GM12878 (cell line): ENCODE measurements around the gene TK1. TPM values are rescaled to one million over a fixed set of nuclear protein-coding genes. Genes with fewer than 3 reads are reported as not detected.

Source experiments
- BCL11A ChIP-seq: IDR thresholded peaks from 2 replicates; pipeline ENCODE4 v1.6.1; 2011; ENCODE audit warnings: low read depth, low read length
- EED ChIP-seq: sonication (generic); IDR thresholded peaks from 2 replicates; pipeline ENCODE4 v1.6.1; 2016; ENCODE audit warnings: antibody characterized with exemption, low read depth
- ESRRA ChIP-seq: IDR thresholded peaks from 2 replicates; pipeline ENCODE4 v1.6.1; 2012; ENCODE audit warnings: mild to moderate bottlenecking, low read length, improper control_type of control experiment
- HCFC1 ChIP-seq: fragments of 150-350 bp; IDR thresholded peaks from 2 replicates; pipeline ENCODE4 v1.6.1; 2014; ENCODE audit warnings: low read length
- IKZF1 ChIP-seq: fragments of 450-650 bp; conservative IDR thresholded peaks from 2 replicates; pipeline ENCODE4 v1.6.1; 2017; ENCODE audit warnings: antibody characterized with exemption, mild to moderate bottlenecking
- MEF2A ChIP-seq: IDR thresholded peaks from 2 replicates; pipeline ENCODE4 v1.6.1; 2011; ENCODE audit warnings: low read depth, mild to moderate bottlenecking, low read length, moderate library complexity; ENCODE audit not compliant: insufficient read depth
- MTA3 ChIP-seq: IDR thresholded peaks from 2 replicates; pipeline ENCODE4 v1.6.1; 2012; ENCODE audit warnings: low read length, inconsistent platforms, borderline replicate concordance
- NBN ChIP-seq: fragments of 450-650 bp; IDR thresholded peaks from 2 replicates; pipeline ENCODE4 v1.6.1; 2016
- NR2F1 ChIP-seq: fragments of 450-650 bp; conservative IDR thresholded peaks from 2 replicates; pipeline ENCODE4 v1.6.1; 2017; ENCODE audit warnings: mild to moderate bottlenecking
- POLR2A ChIP-seq: IDR thresholded peaks from 2 replicates; pipeline ENCODE4 v1.6.1; 2011; ENCODE audit warnings: low read depth, mild to moderate bottlenecking, low read length
- SPI1 ChIP-seq: IDR thresholded peaks from 2 replicates; pipeline ENCODE4 v1.6.1; 2011; ENCODE audit warnings: low read depth, mild to moderate bottlenecking, low read length, moderate library complexity, borderline replicate concordance; ENCODE audit not compliant: insufficient read depth
- ZZZ3 ChIP-seq: IDR thresholded peaks from 2 replicates; pipeline ENCODE4 v1.6.1; 2011; ENCODE audit warnings: low read depth; ENCODE audit not compliant: control insufficient read depth, insufficient read length
- polyA plus RNA-seq, 11 experiments: library from polyadenylated mRNA; depleted of rRNA in 4 of 11; unstranded in 6 of 11; stranded (reverse) in 5 of 11; fragments of >200 nt; fragmentation: Nextera tagmentation in 4 of 11; fragmentation: Illumina TruSeq in 1 of 11; extraction: Ambion mirVana in 4 of 11; extraction: Trizol in 1 of 11; gene quantifications; 1 replicate in 1 of 11; 2 replicates in 10 of 11; pipeline versions ENCODE4 v1.2.1 to v1.2.3, GENCODE V29; 2011 to 2016; ENCODE audit warnings: inconsistent platforms in 2 of 11, missing spikeins in 2 of 11, low read depth in 1 of 11
- total RNA-seq, 4 experiments: library from RNA; depleted of rRNA in 3 of 4; stranded (reverse); fragments of >200 nt in 3 of 4; fragmentation: Illumina TruSeq in 1 of 4; extraction: Trizol in 1 of 4; gene quantifications; 2 replicates each; pipeline versions ENCODE4 v1.2.1 to v1.2.3, GENCODE V29; 2013 to 2021
- TF ChIP-seq, protein P1 (sequence below): fragments of 450-650 bp; IDR thresholded peaks from 2 replicates; pipeline ENCODE4 v1.6.1; 2017; ENCODE audit warnings: low read depth, mild to moderate bottlenecking, moderate library complexity
- TF ChIP-seq, protein P2 (sequence below), 3 experiments: IDR thresholded peaks in 2 of 3; conservative IDR thresholded peaks in 1 of 3; 2 replicates each; pipeline ENCODE4 v1.5.1; 2011; ENCODE audit warnings: low read depth in 3 of 3, low read length in 3 of 3, mild to moderate bottlenecking in 3 of 3, control low read depth in 2 of 3, moderate library complexity in 2 of 3, inconsistent platforms in 1 of 3, mixed read lengths in 1 of 3; ENCODE audit not compliant: control insufficient read depth in 2 of 3, insufficient read depth in 1 of 3; ENCODE audit errors: extremely low read depth in 1 of 3
- TF ChIP-seq, protein P3 (sequence below): IDR thresholded peaks from 2 replicates; pipeline ENCODE4 v1.6.1; 2011; ENCODE audit warnings: borderline replicate concordance, low read depth, mild to moderate bottlenecking, moderate library complexity, low read length; ENCODE audit not compliant: insufficient read depth, poor library complexity, severe bottlenecking
- TF ChIP-seq, protein P4 (sequence below): fragments of 450-650 bp; IDR thresholded peaks from 2 replicates; pipeline ENCODE4 v1.6.1; 2017; ENCODE audit warnings: borderline replicate concordance
- TF ChIP-seq, protein P5 (sequence below): IDR thresholded peaks from 2 replicates; pipeline ENCODE4 v1.6.1; 2011; ENCODE audit warnings: low read depth, low read length, improper control_type of control experiment, borderline replicate concordance
- TF ChIP-seq, protein P6 (sequence below): fragments of 450-650 bp; IDR thresholded peaks from 2 replicates; pipeline ENCODE4 v1.6.1; 2017; ENCODE audit warnings: mild to moderate bottlenecking, moderate library complexity

TK1 gene
- total and polyA plus RNA-seq, 10 of the 15 experiments (the other 5 are each of a cell fraction or from before 2014, with no cell fraction given): 4.6 to 175 (median 77.9) TPM

DNA sequence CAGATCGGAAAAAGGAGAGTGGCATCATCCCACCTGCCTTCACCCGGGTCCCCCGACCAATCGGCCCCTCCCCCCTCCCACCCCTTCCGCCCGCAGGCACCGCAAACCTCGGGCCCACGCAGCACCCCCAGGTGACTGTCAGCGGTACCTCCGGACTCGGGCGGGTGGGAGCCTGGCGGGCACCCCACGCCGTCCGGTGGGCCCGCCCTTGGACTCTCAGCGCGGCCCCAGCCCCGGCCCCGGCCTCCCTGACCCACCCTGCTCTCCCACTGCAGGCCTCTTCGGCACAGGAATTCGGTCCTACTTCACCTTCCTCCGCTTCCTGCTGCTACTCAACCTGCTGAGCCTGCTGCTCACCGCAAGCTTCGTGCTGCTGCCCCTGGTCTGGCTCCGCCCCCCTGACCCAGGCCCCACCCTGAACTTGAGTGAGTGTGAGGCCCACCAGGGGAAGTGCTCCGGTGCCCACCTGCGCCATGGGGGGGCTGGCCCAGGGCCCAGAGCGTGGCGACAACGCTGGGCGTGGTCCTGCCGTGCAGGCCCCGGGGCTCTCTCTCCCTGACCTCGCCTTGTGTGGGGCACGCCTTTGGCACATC, 54.7 kb downstream of the TK1 start (continued):
- TF ChIP-seq, protein P1, sequence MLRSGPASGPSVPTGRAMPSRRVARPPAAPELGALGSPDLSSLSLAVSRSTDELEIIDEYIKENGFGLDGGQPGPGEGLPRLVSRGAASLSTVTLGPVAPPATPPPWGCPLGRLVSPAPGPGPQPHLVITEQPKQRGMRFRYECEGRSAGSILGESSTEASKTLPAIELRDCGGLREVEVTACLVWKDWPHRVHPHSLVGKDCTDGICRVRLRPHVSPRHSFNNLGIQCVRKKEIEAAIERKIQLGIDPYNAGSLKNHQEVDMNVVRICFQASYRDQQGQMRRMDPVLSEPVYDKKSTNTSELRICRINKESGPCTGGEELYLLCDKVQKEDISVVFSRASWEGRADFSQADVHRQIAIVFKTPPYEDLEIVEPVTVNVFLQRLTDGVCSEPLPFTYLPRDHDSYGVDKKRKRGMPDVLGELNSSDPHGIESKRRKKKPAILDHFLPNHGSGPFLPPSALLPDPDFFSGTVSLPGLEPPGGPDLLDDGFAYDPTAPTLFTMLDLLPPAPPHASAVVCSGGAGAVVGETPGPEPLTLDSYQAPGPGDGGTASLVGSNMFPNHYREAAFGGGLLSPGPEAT: peak; percentile 40; the same call in 1 of the 2 replicates
- TF ChIP-seq, protein P2, sequence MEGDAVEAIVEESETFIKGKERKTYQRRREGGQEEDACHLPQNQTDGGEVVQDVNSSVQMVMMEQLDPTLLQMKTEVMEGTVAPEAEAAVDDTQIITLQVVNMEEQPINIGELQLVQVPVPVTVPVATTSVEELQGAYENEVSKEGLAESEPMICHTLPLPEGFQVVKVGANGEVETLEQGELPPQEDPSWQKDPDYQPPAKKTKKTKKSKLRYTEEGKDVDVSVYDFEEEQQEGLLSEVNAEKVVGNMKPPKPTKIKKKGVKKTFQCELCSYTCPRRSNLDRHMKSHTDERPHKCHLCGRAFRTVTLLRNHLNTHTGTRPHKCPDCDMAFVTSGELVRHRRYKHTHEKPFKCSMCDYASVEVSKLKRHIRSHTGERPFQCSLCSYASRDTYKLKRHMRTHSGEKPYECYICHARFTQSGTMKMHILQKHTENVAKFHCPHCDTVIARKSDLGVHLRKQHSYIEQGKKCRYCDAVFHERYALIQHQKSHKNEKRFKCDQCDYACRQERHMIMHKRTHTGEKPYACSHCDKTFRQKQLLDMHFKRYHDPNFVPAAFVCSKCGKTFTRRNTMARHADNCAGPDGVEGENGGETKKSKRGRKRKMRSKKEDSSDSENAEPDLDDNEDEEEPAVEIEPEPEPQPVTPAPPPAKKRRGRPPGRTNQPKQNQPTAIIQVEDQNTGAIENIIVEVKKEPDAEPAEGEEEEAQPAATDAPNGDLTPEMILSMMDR (IDR thresholded peaks at IDR 0.05 in 2 of 3, conservative IDR thresholded peaks at IDR 0.05 in 1 of 3; ENCODE audit: control insufficient read depth in 2 of 3, extremely low read depth in 1 of 3, insufficient read depth in 1 of 3, low read depth in 3 of 3, low read length in 3 of 3): 0 out of 6 replicates have a peak, but pooled peaks of 1 of the 3 experiments have one; percentile 1
- peak; percentile 57 for TF ChIP-seq SPI1
- TF ChIP-seq, protein P3, sequence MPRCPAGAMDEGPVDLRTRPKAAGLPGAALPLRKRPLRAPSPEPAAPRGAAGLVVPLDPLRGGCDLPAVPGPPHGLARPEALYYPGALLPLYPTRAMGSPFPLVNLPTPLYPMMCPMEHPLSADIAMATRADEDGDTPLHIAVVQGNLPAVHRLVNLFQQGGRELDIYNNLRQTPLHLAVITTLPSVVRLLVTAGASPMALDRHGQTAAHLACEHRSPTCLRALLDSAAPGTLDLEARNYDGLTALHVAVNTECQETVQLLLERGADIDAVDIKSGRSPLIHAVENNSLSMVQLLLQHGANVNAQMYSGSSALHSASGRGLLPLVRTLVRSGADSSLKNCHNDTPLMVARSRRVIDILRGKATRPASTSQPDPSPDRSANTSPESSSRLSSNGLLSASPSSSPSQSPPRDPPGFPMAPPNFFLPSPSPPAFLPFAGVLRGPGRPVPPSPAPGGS: peak; percentile 30
- TF ChIP-seq ESRRA: no peak
- TF ChIP-seq MTA3: no peak
- TF ChIP-seq POLR2A: peak; percentile 73
- TF ChIP-seq HCFC1: no peak
- TF ChIP-seq NR2F1: peak; percentile 67; the same call in 1 of the 2 replicates
- peak; percentile 40; the same call in 1 of the 2 replicates for TF ChIP-seq EED
- 0 out of 2 replicates have a peak, but pooled peaks have one; percentile 25 for TF ChIP-seq MEF2A
- TF ChIP-seq BCL11A: no peak
- TF ChIP-seq, protein P4, sequence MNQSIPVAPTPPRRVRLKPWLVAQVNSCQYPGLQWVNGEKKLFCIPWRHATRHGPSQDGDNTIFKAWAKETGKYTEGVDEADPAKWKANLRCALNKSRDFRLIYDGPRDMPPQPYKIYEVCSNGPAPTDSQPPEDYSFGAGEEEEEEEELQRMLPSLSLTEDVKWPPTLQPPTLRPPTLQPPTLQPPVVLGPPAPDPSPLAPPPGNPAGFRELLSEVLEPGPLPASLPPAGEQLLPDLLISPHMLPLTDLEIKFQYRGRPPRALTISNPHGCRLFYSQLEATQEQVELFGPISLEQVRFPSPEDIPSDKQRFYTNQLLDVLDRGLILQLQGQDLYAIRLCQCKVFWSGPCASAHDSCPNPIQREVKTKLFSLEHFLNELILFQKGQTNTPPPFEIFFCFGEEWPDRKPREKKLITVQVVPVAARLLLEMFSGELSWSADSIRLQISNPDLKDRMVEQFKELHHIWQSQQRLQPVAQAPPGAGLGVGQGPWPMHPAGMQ: peak; percentile 34; the same call in 1 of the 2 replicates
- TF ChIP-seq IKZF1: peak; percentile 67
- TF ChIP-seq, protein P5, sequence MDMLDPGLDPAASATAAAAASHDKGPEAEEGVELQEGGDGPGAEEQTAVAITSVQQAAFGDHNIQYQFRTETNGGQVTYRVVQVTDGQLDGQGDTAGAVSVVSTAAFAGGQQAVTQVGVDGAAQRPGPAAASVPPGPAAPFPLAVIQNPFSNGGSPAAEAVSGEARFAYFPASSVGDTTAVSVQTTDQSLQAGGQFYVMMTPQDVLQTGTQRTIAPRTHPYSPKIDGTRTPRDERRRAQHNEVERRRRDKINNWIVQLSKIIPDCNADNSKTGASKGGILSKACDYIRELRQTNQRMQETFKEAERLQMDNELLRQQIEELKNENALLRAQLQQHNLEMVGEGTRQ: no peak
- peak; percentile 72 for TF ChIP-seq NBN
- TF ChIP-seq ZZZ3: no peak
- TF ChIP-seq, protein P6, sequence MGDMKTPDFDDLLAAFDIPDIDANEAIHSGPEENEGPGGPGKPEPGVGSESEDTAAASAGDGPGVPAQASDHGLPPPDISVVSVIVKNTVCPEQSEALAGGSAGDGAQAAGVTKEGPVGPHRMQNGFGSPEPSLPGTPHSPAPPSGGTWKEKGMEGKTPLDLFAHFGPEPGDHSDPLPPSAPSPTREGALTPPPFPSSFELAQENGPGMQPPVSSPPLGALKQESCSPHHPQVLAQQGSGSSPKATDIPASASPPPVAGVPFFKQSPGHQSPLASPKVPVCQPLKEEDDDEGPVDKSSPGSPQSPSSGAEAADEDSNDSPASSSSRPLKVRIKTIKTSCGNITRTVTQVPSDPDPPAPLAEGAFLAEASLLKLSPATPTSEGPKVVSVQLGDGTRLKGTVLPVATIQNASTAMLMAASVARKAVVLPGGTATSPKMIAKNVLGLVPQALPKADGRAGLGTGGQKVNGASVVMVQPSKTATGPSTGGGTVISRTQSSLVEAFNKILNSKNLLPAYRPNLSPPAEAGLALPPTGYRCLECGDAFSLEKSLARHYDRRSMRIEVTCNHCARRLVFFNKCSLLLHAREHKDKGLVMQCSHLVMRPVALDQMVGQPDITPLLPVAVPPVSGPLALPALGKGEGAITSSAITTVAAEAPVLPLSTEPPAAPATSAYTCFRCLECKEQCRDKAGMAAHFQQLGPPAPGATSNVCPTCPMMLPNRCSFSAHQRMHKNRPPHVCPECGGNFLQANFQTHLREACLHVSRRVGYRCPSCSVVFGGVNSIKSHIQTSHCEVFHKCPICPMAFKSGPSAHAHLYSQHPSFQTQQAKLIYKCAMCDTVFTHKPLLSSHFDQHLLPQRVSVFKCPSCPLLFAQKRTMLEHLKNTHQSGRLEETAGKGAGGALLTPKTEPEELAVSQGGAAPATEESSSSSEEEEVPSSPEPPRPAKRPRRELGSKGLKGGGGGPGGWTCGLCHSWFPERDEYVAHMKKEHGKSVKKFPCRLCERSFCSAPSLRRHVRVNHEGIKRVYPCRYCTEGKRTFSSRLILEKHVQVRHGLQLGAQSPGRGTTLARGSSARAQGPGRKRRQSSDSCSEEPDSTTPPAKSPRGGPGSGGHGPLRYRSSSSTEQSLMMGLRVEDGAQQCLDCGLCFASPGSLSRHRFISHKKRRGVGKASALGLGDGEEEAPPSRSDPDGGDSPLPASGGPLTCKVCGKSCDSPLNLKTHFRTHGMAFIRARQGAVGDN: peak; percentile 83; the same call in 1 of the 2 replicates
